Fibroblast of pulmonary artery (primary cell): Measurements from ENCODE around the gene NSD2.
"Not testable (repeated sequence)": the region's sequence is repeated elsewhere in the genome, so short reads cannot be mapped to it uniquely, and the experiment has no call there.

Source experiments
- DNase-seq: peaks from one replicate; pipeline ENCODE4 v3.0.0-alpha.2; 2010; ENCODE audit warnings: low read depth
- H3K4me3 ChIP-seq: replicated peaks from 2 replicates; pipeline ENCODE4 v1.5.1; 2011; ENCODE audit warnings: low read depth, mild to moderate bottlenecking, control low read depth, low read length, moderate library complexity
- CTCF ChIP-seq: IDR thresholded peaks from 2 replicates; pipeline ENCODE4 v1.5.1; 2011; ENCODE audit warnings: mild to moderate bottlenecking, control low read depth, low read length, inconsistent platforms; ENCODE audit errors: missing control alignments

The NSD2 gene

GRCh38 chr4:1834047-1834775 is 37.0 kb upstream of the NSD2 start:
- DNase-seq = no peak
- H3K4me3 ChIP-seq = no peak overlapping the region
- no peak for TF ChIP-seq CTCF

- H3K4me3 ChIP-seq, DNase-seq: not testable (repeated sequence)
Observed at GRCh38 chr4:1835836-1836235, 35.4 kb upstream of the NSD2 start.

GRCh38 chr4:1836650-1837049 is 34.5 kb upstream of the NSD2 start:
- no peak for DNase-seq
- TF ChIP-seq CTCF = no peak
- H3K4me3 ChIP-seq = no peak overlapping the region

GRCh38 chr4:1837069-1837468 is 34.1 kb upstream of the NSD2 start:
- no peak for DNase-seq
- no peak overlapping the region for H3K4me3 ChIP-seq
- TF ChIP-seq CTCF = no peak

GRCh38 chr4:1839282-1839681 is 31.9 kb upstream of the NSD2 start:
- no peak for TF ChIP-seq CTCF
- DNase-seq = no peak

GRCh38 chr4:1841201-1841886 is 29.8 kb upstream of the NSD2 start:
- DNase-seq = no peak
- TF ChIP-seq CTCF = no peak

More at GRCh38 chr4:1839282-1839681, 31.9 kb upstream of the NSD2 start:
- no peak overlapping the region for H3K4me3 ChIP-seq

GRCh38 chr4:1841887-1842210 is 29.3 kb upstream of the NSD2 start:
- no peak for DNase-seq
- H3K4me3 ChIP-seq = no peak overlapping the region
- no peak for TF ChIP-seq CTCF

More at GRCh38 chr4:1841201-1841886, 29.8 kb upstream of the NSD2 start:
- H3K4me3 ChIP-seq = no peak overlapping the region
